Measurements from ENCODE around the gene MYLK. TPM values are rescaled to one million over a fixed set of nuclear protein-coding genes. Genes with fewer than 3 reads are reported as not detected.

MYLK gene
- total and polyA plus RNA-seq, 10 of the 15 experiments (the other 5 are each of a cell fraction or from before 2014, with no cell fraction given) = 0.04 to 1.6 (median 0.42) TPM; not detected in 1

DNA sequence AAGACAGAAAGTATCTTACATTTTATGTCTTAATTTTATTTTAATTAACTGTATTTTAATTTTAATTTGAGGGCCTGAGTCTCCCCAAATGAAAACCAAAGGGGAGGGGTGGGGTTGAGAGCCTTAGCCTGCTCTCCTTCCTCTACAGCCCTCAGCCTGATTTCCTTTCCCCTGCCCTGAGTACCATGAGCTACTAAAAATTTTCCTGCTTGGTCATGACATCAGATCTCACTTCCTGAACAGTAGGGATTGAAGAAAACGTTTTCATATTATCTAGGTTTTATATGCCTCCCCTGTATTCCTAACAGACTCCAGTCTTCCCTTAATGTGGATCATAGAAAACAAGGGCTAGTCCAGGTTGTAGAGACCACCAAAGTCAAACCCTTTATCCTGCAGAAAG is 133.9 kb downstream of the MYLK start (continued):
- TF ChIP-seq ATF2 (IDR thresholded peaks at IDR 0.05; ENCODE audit: low read length) (no peak), SPI1 (IDR thresholded peaks at IDR 0.05; ENCODE audit: borderline replicate concordance, insufficient read depth, low read depth, low read length) (no peak), CEBPZ (IDR thresholded peaks at IDR 0.05; ENCODE audit: low read depth, low read length) (no peak), CREB1 (IDR thresholded peaks at IDR 0.05; ENCODE audit: low read depth) (no peak), GATAD2B (conservative IDR thresholded peaks at IDR 0.05; ENCODE audit: low read depth) (no peak), NRF1 (conservative IDR thresholded peaks at IDR 0.05; ENCODE audit: low read depth, low read length) (no peak), ZSCAN29 (IDR thresholded peaks at IDR 0.05) (no peak), ZBED1 (IDR thresholded peaks at IDR 0.05; ENCODE audit: borderline replicate concordance) (no peak), ZBTB40 (IDR thresholded peaks at IDR 0.05; ENCODE audit: borderline replicate concordance) (no peak)
- TF ChIP-seq, protein P1, sequence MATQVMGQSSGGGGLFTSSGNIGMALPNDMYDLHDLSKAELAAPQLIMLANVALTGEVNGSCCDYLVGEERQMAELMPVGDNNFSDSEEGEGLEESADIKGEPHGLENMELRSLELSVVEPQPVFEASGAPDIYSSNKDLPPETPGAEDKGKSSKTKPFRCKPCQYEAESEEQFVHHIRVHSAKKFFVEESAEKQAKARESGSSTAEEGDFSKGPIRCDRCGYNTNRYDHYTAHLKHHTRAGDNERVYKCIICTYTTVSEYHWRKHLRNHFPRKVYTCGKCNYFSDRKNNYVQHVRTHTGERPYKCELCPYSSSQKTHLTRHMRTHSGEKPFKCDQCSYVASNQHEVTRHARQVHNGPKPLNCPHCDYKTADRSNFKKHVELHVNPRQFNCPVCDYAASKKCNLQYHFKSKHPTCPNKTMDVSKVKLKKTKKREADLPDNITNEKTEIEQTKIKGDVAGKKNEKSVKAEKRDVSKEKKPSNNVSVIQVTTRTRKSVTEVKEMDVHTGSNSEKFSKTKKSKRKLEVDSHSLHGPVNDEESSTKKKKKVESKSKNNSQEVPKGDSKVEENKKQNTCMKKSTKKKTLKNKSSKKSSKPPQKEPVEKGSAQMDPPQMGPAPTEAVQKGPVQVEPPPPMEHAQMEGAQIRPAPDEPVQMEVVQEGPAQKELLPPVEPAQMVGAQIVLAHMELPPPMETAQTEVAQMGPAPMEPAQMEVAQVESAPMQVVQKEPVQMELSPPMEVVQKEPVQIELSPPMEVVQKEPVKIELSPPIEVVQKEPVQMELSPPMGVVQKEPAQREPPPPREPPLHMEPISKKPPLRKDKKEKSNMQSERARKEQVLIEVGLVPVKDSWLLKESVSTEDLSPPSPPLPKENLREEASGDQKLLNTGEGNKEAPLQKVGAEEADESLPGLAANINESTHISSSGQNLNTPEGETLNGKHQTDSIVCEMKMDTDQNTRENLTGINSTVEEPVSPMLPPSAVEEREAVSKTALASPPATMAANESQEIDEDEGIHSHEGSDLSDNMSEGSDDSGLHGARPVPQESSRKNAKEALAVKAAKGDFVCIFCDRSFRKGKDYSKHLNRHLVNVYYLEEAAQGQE (IDR thresholded peaks at IDR 0.05; ENCODE audit: low read depth, low read length) = no peak
